Osteoblast (primary cell): ENCODE data around the gene COL2A1. TPM values are rescaled to one million over a fixed set of nuclear protein-coding genes. Genes with fewer than 3 reads are reported as not detected.

Source experiments
- DNase-seq: peaks from one replicate; pipeline ENCODE4 v3.0.0; 2011; ENCODE audit warnings: low spot score, mixed read lengths; ENCODE audit not compliant: insufficient read length; ENCODE audit errors: missing footprints
- H2AFZ ChIP-seq: 2 replicates; pipeline ENCODE4 v1.6.0; 2011; ENCODE audit warnings: mild to moderate bottlenecking, low read length
- H3K27ac ChIP-seq: 2 replicates; pipeline ENCODE4 v1.5.1; 2011; ENCODE audit warnings: mild to moderate bottlenecking, low read depth, low read length, moderate library complexity
- H3K27me3 ChIP-seq: 2 replicates; pipeline ENCODE4 v1.6.0; 2012; ENCODE audit warnings: mild to moderate bottlenecking, control low read depth, inconsistent platforms, low read length, moderate library complexity; ENCODE audit not compliant: insufficient read depth
- H3K36me3 ChIP-seq: 2 replicates; pipeline ENCODE4 v1.5.1; 2011; ENCODE audit warnings: mild to moderate bottlenecking, low read length, control low read depth, moderate library complexity; ENCODE audit not compliant: insufficient read depth
- H3K4me1 ChIP-seq: 2 replicates; pipeline ENCODE4 v1.5.1; 2011; ENCODE audit warnings: mild to moderate bottlenecking, low read length, control low read depth, moderate library complexity; ENCODE audit not compliant: insufficient read depth
- H3K4me2 ChIP-seq: 2 replicates; pipeline ENCODE4 v1.6.0; 2011; ENCODE audit warnings: mild to moderate bottlenecking, low read length; ENCODE audit not compliant: insufficient read depth
- H3K4me3 ChIP-seq: fragments of 200-600 bp; sonication (generic); 3 replicates; pipeline ENCODE4 v1.5.1; 2012; ENCODE audit warnings: mild to moderate bottlenecking, low read length, inconsistent platforms; ENCODE audit not compliant: insufficient read depth
- H3K79me2 ChIP-seq: 2 replicates; pipeline ENCODE4 v1.6.0; 2012; ENCODE audit warnings: mild to moderate bottlenecking, low read length, control low read depth, inconsistent platforms; ENCODE audit not compliant: insufficient read depth
- H3K9me3 ChIP-seq: 2 replicates; pipeline ENCODE4 v1.5.1; 2011; ENCODE audit warnings: low read depth, low read length, control low read depth
- H4K20me1 ChIP-seq: 2 replicates; pipeline ENCODE4 v1.6.0; 2012; ENCODE audit warnings: mild to moderate bottlenecking, low read length, control low read depth; ENCODE audit not compliant: insufficient read depth
- CTCF ChIP-seq: IDR thresholded peaks from 2 replicates; pipeline ENCODE4 v1.5.1; 2011; ENCODE audit warnings: mild to moderate bottlenecking, low read depth, low read length, moderate library complexity; ENCODE audit errors: extremely low read depth
- total RNA-seq: library from RNA; depleted of rRNA; stranded (reverse); fragments of >200 nt; gene quantifications from 2 replicates; pipeline ENCODE4 v1.2.3, GENCODE V29; 2012

COL2A1 gene
- total RNA-seq, 1 donor: under 0.01 TPM

- TF ChIP-seq CTCF: no peak
- Histone ChIP-seq H3K4me1 (no peaks in the 10 kb centered on the region), H2AFZ (no peak overlapping the region), H3K27ac (no peak overlapping the region), H3K36me3 (no peaks in the 10 kb centered on the region), H3K4me2 (no peak overlapping the region), H4K20me1 (no peaks in the 10 kb centered on the region), H3K9me3 (no peaks in the 10 kb centered on the region), H3K27me3 (peaks cover 6% of the 10 kb centered on the region), H3K4me3 (no peak overlapping the region), H3K79me2 (no peaks in the 10 kb centered on the region)
- peak; percentile 42 for DNase-seq
These were observed 23.3 kb downstream of the COL2A1 start for GRCh38 chr12:47980779-47981495.

- H3K79me2 ChIP-seq: no peaks in the 10 kb centered on the region
- H4K20me1 ChIP-seq: no peaks in the 10 kb centered on the region
- no peaks in the 10 kb centered on the region for H3K9me3 ChIP-seq
- H3K4me3 ChIP-seq: no peak overlapping the region
- H3K36me3 ChIP-seq: no peaks in the 10 kb centered on the region
- no peak for TF ChIP-seq CTCF
- H3K27me3 ChIP-seq: peaks cover 6% of the 10 kb centered on the region
- no peaks in the 10 kb centered on the region for H3K4me1 ChIP-seq
- H3K27ac ChIP-seq: no peak overlapping the region
- peak; percentile 34 for DNase-seq
- H3K4me2 ChIP-seq: no peak overlapping the region
- no peak overlapping the region for H2AFZ ChIP-seq
These were observed 24.1 kb downstream of the COL2A1 start for GRCh38 chr12:47980197-47980596.

- no peak overlapping the region for H3K4me2 ChIP-seq
- no peak for TF ChIP-seq CTCF
- no peak overlapping the region for H3K27ac ChIP-seq
- no peaks in the 10 kb centered on the region for H3K36me3 ChIP-seq
- H3K79me2 ChIP-seq: no peaks in the 10 kb centered on the region
- H3K4me1 ChIP-seq: no peaks in the 10 kb centered on the region
- peaks cover 6% of the 10 kb centered on the region for H3K27me3 ChIP-seq
- no peaks in the 10 kb centered on the region for H3K9me3 ChIP-seq
- peak; percentile 56 for DNase-seq
- no peak overlapping the region for H3K4me3 ChIP-seq
- no peaks in the 10 kb centered on the region for H4K20me1 ChIP-seq
- no peak overlapping the region for H2AFZ ChIP-seq
These were observed 24.6 kb downstream of the COL2A1 start for GRCh38 chr12:47979686-47980085.

- Histone ChIP-seq H4K20me1 (no peaks in the 10 kb centered on the region), H3K9me3 (no peaks in the 10 kb centered on the region), H3K79me2 (no peaks in the 10 kb centered on the region), H3K4me1 (no peaks in the 10 kb centered on the region), H2AFZ (no peak overlapping the region), H3K36me3 (no peaks in the 10 kb centered on the region), H3K27me3 (peaks cover 6% of the 10 kb centered on the region), H3K4me3 (no peak overlapping the region), H3K27ac (no peak overlapping the region), H3K4me2 (no peak overlapping the region)
- no peak for TF ChIP-seq CTCF
- DNase-seq: no peak
These were observed 25.1 kb downstream of the COL2A1 start for GRCh38 chr12:47979166-47979565.
